ENCODE results near the gene ZFPM1. TPM values are rescaled to one million over a fixed set of nuclear protein-coding genes. Genes with fewer than 3 reads are reported as not detected.

ZFPM1 gene
- total and polyA plus RNA-seq, 2 of the 8 experiments (the other 6 are each of a cell fraction or from before 2014, with no cell fraction given): 0.74 to 4.8 TPM

DNA sequence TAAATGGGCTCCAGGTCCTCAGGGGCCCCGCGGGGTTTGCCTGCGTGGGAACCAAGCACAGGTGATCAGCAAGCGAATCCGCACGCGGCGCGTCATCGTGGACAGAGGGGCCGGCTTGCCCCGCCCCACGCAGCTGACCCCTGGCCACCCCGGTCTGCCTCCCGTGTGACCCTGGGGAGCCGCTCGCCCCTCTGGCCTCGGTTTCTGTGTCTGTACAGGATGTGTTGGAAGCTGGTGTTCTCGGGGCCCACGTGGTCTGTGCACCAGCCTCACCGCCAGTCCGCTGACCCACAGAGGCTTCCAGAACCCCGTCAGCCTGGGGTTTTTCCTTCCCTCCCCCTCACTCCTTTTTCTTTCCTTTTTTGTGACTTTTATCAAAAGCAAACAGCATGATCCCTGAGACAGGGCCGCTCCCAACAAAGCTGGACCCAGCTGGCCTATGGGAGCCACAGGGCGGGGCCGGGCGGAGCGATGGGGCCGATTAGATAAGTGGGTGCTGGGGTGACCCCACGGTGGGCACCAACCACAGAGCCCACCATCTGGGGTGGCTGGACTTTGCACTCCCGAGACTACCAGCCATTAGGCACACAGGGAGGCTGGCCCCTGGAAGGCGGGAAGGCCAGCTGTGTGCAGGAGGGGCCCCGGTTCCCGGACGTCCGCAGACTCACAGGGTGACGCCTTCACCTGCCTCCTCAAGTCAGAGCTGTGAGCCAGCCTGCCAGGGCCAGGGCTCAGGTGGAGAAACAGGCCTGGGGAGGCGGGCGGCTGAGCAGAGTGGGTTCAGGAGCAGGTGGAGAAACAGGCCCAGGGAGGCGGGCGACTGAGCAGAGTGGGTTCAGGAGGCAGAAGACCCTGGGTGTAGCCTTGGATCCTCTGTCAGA is 56.0 kb downstream of the ZFPM1 start:
- Histone ChIP-seq H3K23me2 (ENCODE audit: low read depth, low read length) (no peaks in the 10 kb centered on the region), H3K18ac (ENCODE audit: extremely low read depth, low read length) (no peak overlapping the region), H2BK15ac (ENCODE audit: low read length) (no peak overlapping the region), H4K5ac (ENCODE audit: insufficient read length, low read depth, low read length) (no peak overlapping the region), H4K20me1 (replicated peaks in 1 of 2; ENCODE audit: control insufficient read depth in 1 of 2, insufficient read depth in 2 of 2, low read length in 2 of 2) (peaks cover 0 to 3% of the 10 kb centered on the region in 2 experiments), H3K23ac (ENCODE audit: insufficient read length) (no peak overlapping the region), H3K27me3 (replicated peaks in 1 of 4; ENCODE audit: control insufficient read depth in 3 of 4, extremely low read depth in 1 of 4, insufficient read depth in 3 of 4, low read length in 3 of 4) (no peaks in the 10 kb centered on the region), H3K9ac (replicated peaks in 1 of 4; ENCODE audit: extremely low read depth in 1 of 4, low read depth in 3 of 4, low read length in 3 of 4) (no peak overlapping the region), H3K56ac (replicated peaks; ENCODE audit: insufficient read length, low read depth, low read length) (no peak overlapping the region), H3K79me1 (ENCODE audit: low read depth, low read length) (no peaks in the 10 kb centered on the region), H3K4me2 (ENCODE audit: insufficient read depth in 1 of 2, low read depth in 2 of 2, low read length in 2 of 2) (no peak overlapping the region), H3K14ac (ENCODE audit: insufficient read length) (no peak overlapping the region), H4K8ac (ENCODE audit: extremely low read depth, insufficient read depth, low read length) (no peak overlapping the region; the same call in none of the 2 replicates), H3K4ac (replicated peaks; ENCODE audit: insufficient read length, low read depth, low read length) (no peak overlapping the region), H3K36me3 (ENCODE audit: control insufficient read depth in 2 of 4, insufficient read depth in 4 of 4, low read length in 3 of 4) (no peaks in the 10 kb centered on the region), H3K79me2 (ENCODE audit: control insufficient read depth in 1 of 2, insufficient read depth in 2 of 2, low read length in 2 of 2) (no peaks in the 10 kb centered on the region), H3K4me3 (ENCODE audit: extremely low read depth in 1 of 4, insufficient read depth in 2 of 4, low read depth in 3 of 4, low read length in 4 of 4) (no peak overlapping the region), H3K9me3 (ENCODE audit: insufficient read depth in 2 of 2, low read depth in 1 of 2, low read length in 1 of 2) (no peaks in the 10 kb centered on the region), H2BK12ac (ENCODE audit: low read depth, low read length) (no peak overlapping the region), H2BK5ac (ENCODE audit: low read depth, low read length) (no peak overlapping the region), H3K27ac (ENCODE audit: low read depth, low read length) (no peak overlapping the region), H3K4me1 (replicated peaks in 1 of 4; ENCODE audit: control insufficient read depth in 3 of 4, insufficient read depth in 4 of 4, low read length in 3 of 4) (no peaks in the 10 kb centered on the region), H2AFZ (ENCODE audit: low read length) (no peak overlapping the region), H2AK5ac (ENCODE audit: low read depth, low read length) (no peak overlapping the region), H2BK120ac (replicated peaks; ENCODE audit: low read depth, low read length) (no peak overlapping the region), H2BK20ac (ENCODE audit: low read length) (no peak overlapping the region), H4K91ac (replicated peaks; ENCODE audit: insufficient read length, low read length) (no peak overlapping the region)
- 88% methylated on average over 31 of the region's 41 CpGs; no CpG with 5 or more reads in 1 of the 2 experiments for WGBS, 2 experiments (ENCODE audit: extremely low coverage in 1 of 2, insufficient coverage in 1 of 2, insufficient read length in 1 of 2, insufficient replicate concordance in 2 of 2, low coverage in 1 of 2, low lambda C conversion rate in 2 of 2, missing lambda C conversion rate in 1 of 2)
- TF ChIP-seq SP1 (IDR thresholded peaks at IDR 0.05; ENCODE audit: low read depth, low read length) (no peak), SAP30 (IDR thresholded peaks at IDR 0.05; ENCODE audit: insufficient read depth, insufficient replicate concordance, low read length) (no peak), NRF1 (IDR thresholded peaks at IDR 0.05; ENCODE audit: low read depth, low read length) (no peak), SP4 (IDR thresholded peaks at IDR 0.05; ENCODE audit: low read length) (no peak), CREB1 (IDR thresholded peaks at IDR 0.05) (no peak), TBP (IDR thresholded peaks at IDR 0.05; ENCODE audit: low read depth, low read length) (no peak)
- no peak for FAIRE-seq
- POLR2A ChIA-PET (ENCODE audit: partially characterized antibody): interaction anchor here (0.6 to 1.1 kb wide), 4 partner anchors 9 to 177 kb away, joined by 3 read pairs; no protein-coding TSS in a partner anchor
- no peak for DNase-seq (ENCODE audit: low read depth in 1 of 2, low spot score in 2 of 2)
- CTCF ChIA-PET (ENCODE audit: partially characterized antibody): interaction anchor here (0.5 to 1.3 kb wide), 5 partner anchors 21 to 495 kb away, joined by 3 to 5 read pairs (median 3); no protein-coding TSS in a partner anchor
